Stimulated activated CD8-positive, alpha-beta memory T cell treated with anti-CD3 and anti-CD28 coated beads, Interleukin-12 subunit alpha, Interleukin-12 subunit beta, amount 100 ng/mL, for 24 hours (primary cell): ENCODE measurements around the gene TSPAN15.

ENCODE experiments used
- DNase-seq: peaks from one replicate; pipeline ENCODE4 v3.0.0-alpha.2; 2020; ENCODE audit errors: extremely low read depth

The TSPAN15 gene

GRCh38 chr10:69417542-69417941 is 33.7 kb upstream of the TSPAN15 start:
- no peak for DNase-seq

GRCh38 chr10:69418052-69418752 is 33.1 kb upstream of the TSPAN15 start:
- no peak for DNase-seq

- no peak for DNase-seq
These were observed 32.0 kb upstream of the TSPAN15 start for GRCh38 chr10:69419096-69419743.

GRCh38 chr10:69419744-69420126 is 31.5 kb upstream of the TSPAN15 start:
- DNase-seq = no peak

GRCh38 chr10:69421611-69422308 is 29.5 kb upstream of the TSPAN15 start:
- no peak for DNase-seq

- DNase-seq = no peak
These were observed 28.6 kb upstream of the TSPAN15 start for GRCh38 chr10:69422676-69423075.

- DNase-seq = no peak
These were observed 26.2 kb upstream of the TSPAN15 start for GRCh38 chr10:69425041-69425440.

- DNase-seq = no peak
These were observed 25.6 kb upstream of the TSPAN15 start for GRCh38 chr10:69425511-69426298.

- no peak for DNase-seq
These were observed 24.9 kb upstream of the TSPAN15 start for GRCh38 chr10:69426376-69426727.

GRCh38 chr10:69428165-69428564 is 23.1 kb upstream of the TSPAN15 start:
- DNase-seq = no peak

- DNase-seq = no peak
These were observed 17.1 kb upstream of the TSPAN15 start for GRCh38 chr10:69434169-69434568.

- no peak for DNase-seq
These were observed 16.3 kb upstream of the TSPAN15 start for GRCh38 chr10:69434926-69435325.

- DNase-seq = no peak
These were observed 15.2 kb upstream of the TSPAN15 start for GRCh38 chr10:69435966-69436520.

- no peak for DNase-seq
These were observed 13.7 kb upstream of the TSPAN15 start for GRCh38 chr10:69437321-69438259.

- no peak for DNase-seq
These were observed 12.5 kb upstream of the TSPAN15 start for GRCh38 chr10:69438536-69439349.

GRCh38 chr10:69439350-69439739 is 11.9 kb upstream of the TSPAN15 start:
- DNase-seq = no peak

GRCh38 chr10:69439813-69440506 is 11.3 kb upstream of the TSPAN15 start:
- DNase-seq = no peak

- DNase-seq = no peak
These were observed 7.9 kb upstream of the TSPAN15 start for GRCh38 chr10:69443354-69443753.

- no peak for DNase-seq
These were observed 6.2 kb upstream of the TSPAN15 start for GRCh38 chr10:69445041-69445440.
